ENCODE data around the gene TMEM19.
A peak's percentile ranks its signal among the peaks of the same experiment; 100 is the strongest.

TMEM19 gene

DNA sequence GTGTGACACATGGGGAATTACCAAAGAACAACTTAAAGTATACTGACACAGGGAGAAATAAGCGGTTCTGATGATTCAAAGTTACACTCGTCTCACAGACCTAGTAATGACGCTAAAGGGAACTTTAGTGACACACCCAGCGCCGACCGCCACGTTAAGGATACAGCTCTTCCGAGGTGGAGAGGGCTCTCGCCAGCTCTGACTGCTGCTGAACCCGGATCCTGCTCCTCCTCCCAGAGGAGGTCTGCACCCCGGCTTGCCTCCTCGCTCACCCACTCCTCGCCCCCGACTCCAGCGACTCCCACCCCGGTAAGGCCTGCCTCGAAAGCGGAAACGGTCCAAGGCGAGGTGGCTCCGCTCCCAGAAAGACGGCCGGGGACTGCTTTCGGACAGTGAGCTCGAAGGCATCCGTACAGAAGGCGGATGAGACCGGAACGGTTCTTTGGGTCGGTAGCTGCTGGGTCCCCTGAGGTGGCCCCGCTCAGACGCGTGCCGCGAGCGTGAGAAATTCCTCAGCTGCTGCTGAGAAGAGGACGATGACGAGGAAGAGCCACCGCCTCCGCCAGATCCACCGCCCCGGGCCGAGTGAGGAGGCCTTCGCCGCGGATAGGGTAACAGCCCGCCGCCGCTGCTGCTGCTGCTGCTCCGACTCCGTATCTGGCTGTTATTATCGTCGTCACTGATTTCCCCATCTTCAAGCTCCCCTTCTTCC, 22.9 kb upstream of the TMEM19 start:
- Histone ChIP-seq H3K4ac (ENCODE audit: low read depth, low read length) (no peak overlapping the region), H4K8ac (ENCODE audit: low read depth, low read length) (no peak overlapping the region), H3K4me2 (ENCODE audit: low read length) (peak overlapping the region; percentile 49), H3K9ac (ENCODE audit: low read length) (peak overlapping the region; percentile 99), H3K23ac (ENCODE audit: low read length) (no peak overlapping the region), H2AK5ac (ENCODE audit: low read length) (no peak overlapping the region), H3K27me3 (ENCODE audit: insufficient read depth, low read length, poor library complexity) (no peaks in the 10 kb centered on the region), H3K4me1 (ENCODE audit: control insufficient read depth, low read depth, low read length) (peaks cover 2% of the 10 kb centered on the region), H3K79me2 (ENCODE audit: control insufficient read depth, insufficient read depth, low read length) (peaks cover 25% of the 10 kb centered on the region), H3K27ac (ENCODE audit: low read depth, low read length) (peak overlapping the region; percentile 72), H2BK15ac (replicated peaks; ENCODE audit: low read depth) (no peak overlapping the region), H3K79me1 (ENCODE audit: low read length) (peaks cover 2% of the 10 kb centered on the region), H3K18ac (ENCODE audit: low read length) (no peak overlapping the region), H2BK120ac (ENCODE audit: low read depth, low read length) (no peak overlapping the region), H3K56ac (ENCODE audit: low read length) (peak overlapping the region; percentile 99), H4K5ac (ENCODE audit: low read length) (no peak overlapping the region), H2BK5ac (ENCODE audit: low read length) (no peak overlapping the region), H3K36me3 (ENCODE audit: control insufficient read depth, insufficient read depth, low read length) (no peaks in the 10 kb centered on the region), H3K4me3 (ENCODE audit: low read length) (peak overlapping the region; percentile 97)
- no CpG with 5 or more reads among the region's 53 CpGs for WGBS (ENCODE audit: extremely low coverage, insufficient coverage, low lambda C conversion rate)
- DNase-seq: peak; percentile 82

DNA sequence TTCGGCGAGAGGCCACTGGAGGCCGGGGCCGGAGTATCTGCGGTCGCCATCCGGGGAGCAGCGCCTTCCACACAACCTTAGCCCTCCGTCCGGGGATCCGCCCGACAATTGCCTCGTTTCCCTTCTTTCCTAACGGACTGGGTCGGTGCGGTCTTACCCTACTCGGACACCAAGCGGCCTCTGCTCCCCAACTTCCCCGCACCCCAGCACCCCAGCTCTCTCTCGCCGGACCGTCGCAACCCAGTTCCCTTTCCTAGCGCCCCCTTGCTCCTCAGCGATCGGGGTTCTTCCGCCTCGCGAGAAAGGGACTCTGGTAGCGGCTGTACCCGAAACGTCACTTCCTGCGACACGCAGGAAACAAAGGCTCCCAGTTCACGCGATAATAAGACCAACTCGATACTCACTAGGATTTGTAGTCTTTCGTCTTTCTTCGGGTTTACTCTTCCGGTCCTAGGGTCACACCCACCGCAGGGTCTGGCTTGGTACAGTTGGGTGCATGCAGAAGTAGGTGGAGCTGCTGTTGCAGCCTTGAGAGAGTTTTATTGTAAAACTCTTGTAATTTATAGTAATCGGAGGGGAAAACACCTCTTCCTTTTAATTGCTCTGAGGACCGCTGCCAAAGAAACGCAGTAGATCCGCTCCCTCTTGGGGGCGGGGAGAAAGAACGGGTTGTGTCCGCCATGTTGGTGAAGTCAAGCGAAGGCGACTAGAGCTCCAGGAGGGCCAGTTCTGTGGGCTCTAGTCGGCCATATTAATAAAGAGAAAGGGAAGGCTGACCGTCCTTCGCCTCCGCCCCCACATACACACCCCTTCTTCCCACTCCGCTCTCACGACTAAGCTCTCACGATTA, 22.1 kb upstream of the TMEM19 start, which contains the start of the genes THAP2 and ZFC3H1:
Gene THAP2 (plus strand): TSS at position 741 of the 850 bp plus-strand sequence. CDS start 209 bp downstream, outside the sequence.
Gene ZFC3H1 (minus strand): TSS at position 288 of the 850 bp plus-strand sequence. CDS start 238 bp downstream, at position 50.
- Histone ChIP-seq H2BK15ac (replicated peaks; ENCODE audit: low read depth) (no peak within 1 kb of the TSS), H3K23ac (ENCODE audit: low read length) (peak within 1 kb of the TSS; percentile 32), H3K4ac (ENCODE audit: low read depth, low read length) (peak within 1 kb of the TSS; percentile 22), H3K18ac (ENCODE audit: low read length) (peak within 1 kb of the TSS; percentile 65), H4K8ac (ENCODE audit: low read depth, low read length) (no peak within 1 kb of the TSS), H3K79me2 (ENCODE audit: control insufficient read depth, insufficient read depth, low read length) (peaks cover 25% of the 10 kb centered on the region), H4K5ac (ENCODE audit: low read length) (peak within 1 kb of the TSS; percentile 35), H2BK120ac (ENCODE audit: low read depth, low read length) (no peak within 1 kb of the TSS), H3K27ac (ENCODE audit: low read depth, low read length) (peak within 1 kb of the TSS; percentile 87), H3K4me3 (ENCODE audit: low read length) (peak within 1 kb of the TSS; percentile 97), H2BK5ac (ENCODE audit: low read length) (peak within 1 kb of the TSS; percentile 68), H3K36me3 (ENCODE audit: control insufficient read depth, insufficient read depth, low read length) (no peaks in the 10 kb centered on the region), H3K79me1 (ENCODE audit: low read length) (peaks cover 2% of the 10 kb centered on the region), H3K27me3 (ENCODE audit: insufficient read depth, low read length, poor library complexity) (no peaks in the 10 kb centered on the region), H2AK5ac (ENCODE audit: low read length) (peak within 1 kb of the TSS; percentile 20), H3K56ac (ENCODE audit: low read length) (peak within 1 kb of the TSS; percentile 99), H3K4me2 (ENCODE audit: low read length) (peak within 1 kb of the TSS; percentile 49), H3K4me1 (ENCODE audit: control insufficient read depth, low read depth, low read length) (peaks cover 2% of the 10 kb centered on the region), H3K9ac (ENCODE audit: low read length) (peak within 1 kb of the TSS; percentile 99)
- peak; percentile 100 for DNase-seq
- WGBS (ENCODE audit: extremely low coverage, insufficient coverage, low lambda C conversion rate): no CpG with 5 or more reads among the region's 57 CpGs

DNA sequence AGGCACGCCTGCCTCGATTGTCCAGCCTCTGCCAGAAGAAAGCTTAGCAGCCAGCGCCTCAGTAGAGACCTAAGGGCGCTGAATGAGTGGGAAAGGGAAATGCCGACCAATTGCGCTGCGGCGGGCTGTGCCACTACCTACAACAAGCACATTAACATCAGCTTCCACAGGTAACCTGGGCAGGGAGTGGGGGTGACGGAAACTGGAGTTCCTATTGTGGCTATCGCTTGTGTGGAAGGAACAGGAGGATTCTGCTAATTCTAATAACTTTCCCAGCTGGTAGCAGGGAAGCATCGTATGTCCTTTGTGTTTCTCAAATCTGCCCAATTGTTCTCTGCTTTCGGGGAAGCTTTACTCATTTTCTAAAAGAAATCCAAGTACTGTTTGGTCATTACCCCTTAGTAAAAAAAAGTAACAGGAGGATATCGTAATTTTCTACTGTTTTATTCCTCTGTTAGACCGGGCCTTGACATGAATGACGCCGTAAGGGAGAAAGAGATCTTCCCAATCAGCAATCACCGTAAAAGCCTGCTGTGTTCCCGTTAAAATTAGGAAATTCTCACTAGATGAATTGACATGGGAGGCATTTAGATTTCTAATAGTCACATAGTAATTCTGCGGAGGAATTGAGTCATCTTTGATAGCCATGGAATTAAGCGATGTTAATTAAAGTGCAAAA, 21.3 kb upstream of the TMEM19 start:
- Histone ChIP-seq H3K9ac (ENCODE audit: low read length) (peak overlapping the region; percentile 93), H3K4ac (ENCODE audit: low read depth, low read length) (peak overlapping the region; percentile 22), H3K27ac (ENCODE audit: low read depth, low read length) (peak overlapping the region; percentile 87)

DNA sequence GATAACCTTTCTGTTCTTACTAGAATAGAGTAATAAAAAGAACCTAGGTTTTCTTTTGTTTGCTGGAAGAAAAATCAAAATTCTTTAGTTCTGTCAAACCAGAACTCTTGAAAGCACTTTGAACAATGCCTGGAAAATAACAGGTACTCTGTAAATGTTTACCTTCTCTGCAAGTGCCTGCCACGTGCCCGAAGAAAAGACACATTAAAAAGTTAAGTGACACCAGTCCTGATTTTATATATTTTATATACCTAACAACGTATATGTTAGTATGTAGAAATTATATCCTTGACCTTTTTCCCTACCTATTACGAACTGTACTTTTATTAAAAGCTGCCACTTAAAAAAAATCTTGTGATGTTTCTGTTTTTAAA, 20.8 kb upstream of the TMEM19 start:
- peak overlapping the region; percentile 12 for H3K4me3 ChIP-seq (ENCODE audit: low read length)
- no peak overlapping the region for H3K23ac ChIP-seq (ENCODE audit: low read length)
- H2AK5ac ChIP-seq (ENCODE audit: low read length): no peak overlapping the region
- H4K8ac ChIP-seq (ENCODE audit: low read depth, low read length): no peak overlapping the region
- no peak overlapping the region for H3K4me2 ChIP-seq (ENCODE audit: low read length)
- DNase-seq: no peak
- no peak overlapping the region for H4K5ac ChIP-seq (ENCODE audit: low read length)
- peaks cover 2% of the 10 kb centered on the region for H3K4me1 ChIP-seq (ENCODE audit: control insufficient read depth, low read depth, low read length)
- H3K18ac ChIP-seq (ENCODE audit: low read length): no peak overlapping the region
- no peak overlapping the region for H2BK15ac ChIP-seq (replicated peaks; ENCODE audit: low read depth)
- H2BK5ac ChIP-seq (ENCODE audit: low read length): no peak overlapping the region
- no peak overlapping the region for H3K4ac ChIP-seq (ENCODE audit: low read depth, low read length)
- H3K56ac ChIP-seq (ENCODE audit: low read length): no peak overlapping the region
- peaks cover 2% of the 10 kb centered on the region for H3K79me1 ChIP-seq (ENCODE audit: low read length)
- H3K79me2 ChIP-seq (ENCODE audit: control insufficient read depth, insufficient read depth, low read length): peaks cover 25% of the 10 kb centered on the region
- no peak overlapping the region for H2BK120ac ChIP-seq (ENCODE audit: low read depth, low read length)
- WGBS (ENCODE audit: extremely low coverage, insufficient coverage, low lambda C conversion rate): no CpG with 5 or more reads among the region's 4 CpGs
- H3K9ac ChIP-seq (ENCODE audit: low read length): peak overlapping the region; percentile 56
- no peak overlapping the region for H3K27ac ChIP-seq (ENCODE audit: low read depth, low read length)
- H3K27me3 ChIP-seq (ENCODE audit: insufficient read depth, low read length, poor library complexity): no peaks in the 10 kb centered on the region
- no peaks in the 10 kb centered on the region for H3K36me3 ChIP-seq (ENCODE audit: control insufficient read depth, insufficient read depth, low read length)

More for the DNA sequence above, 21.3 kb upstream of the TMEM19 start:
- Histone ChIP-seq H3K56ac (ENCODE audit: low read length) (peak overlapping the region; percentile 99), H2BK15ac (replicated peaks; ENCODE audit: low read depth) (no peak overlapping the region), H3K23ac (ENCODE audit: low read length) (peak overlapping the region; percentile 32), H3K4me1 (ENCODE audit: control insufficient read depth, low read depth, low read length) (peaks cover 2% of the 10 kb centered on the region), H3K27me3 (ENCODE audit: insufficient read depth, low read length, poor library complexity) (no peaks in the 10 kb centered on the region), H3K79me2 (ENCODE audit: control insufficient read depth, insufficient read depth, low read length) (peaks cover 25% of the 10 kb centered on the region), H3K36me3 (ENCODE audit: control insufficient read depth, insufficient read depth, low read length) (no peaks in the 10 kb centered on the region), H3K18ac (ENCODE audit: low read length) (peak overlapping the region; percentile 65), H4K5ac (ENCODE audit: low read length) (peak overlapping the region; percentile 35), H4K8ac (ENCODE audit: low read depth, low read length) (no peak overlapping the region), H2BK120ac (ENCODE audit: low read depth, low read length) (no peak overlapping the region), H2AK5ac (ENCODE audit: low read length) (peak overlapping the region; percentile 20), H3K79me1 (ENCODE audit: low read length) (peaks cover 2% of the 10 kb centered on the region), H3K4me3 (ENCODE audit: low read length) (peak overlapping the region; percentile 86), H3K4me2 (ENCODE audit: low read length) (peak overlapping the region; percentile 47), H2BK5ac (ENCODE audit: low read length) (peak overlapping the region; percentile 68)
- no CpG with 5 or more reads among the region's 20 CpGs for WGBS (ENCODE audit: extremely low coverage, insufficient coverage, low lambda C conversion rate)
- no peak for DNase-seq

DNA sequence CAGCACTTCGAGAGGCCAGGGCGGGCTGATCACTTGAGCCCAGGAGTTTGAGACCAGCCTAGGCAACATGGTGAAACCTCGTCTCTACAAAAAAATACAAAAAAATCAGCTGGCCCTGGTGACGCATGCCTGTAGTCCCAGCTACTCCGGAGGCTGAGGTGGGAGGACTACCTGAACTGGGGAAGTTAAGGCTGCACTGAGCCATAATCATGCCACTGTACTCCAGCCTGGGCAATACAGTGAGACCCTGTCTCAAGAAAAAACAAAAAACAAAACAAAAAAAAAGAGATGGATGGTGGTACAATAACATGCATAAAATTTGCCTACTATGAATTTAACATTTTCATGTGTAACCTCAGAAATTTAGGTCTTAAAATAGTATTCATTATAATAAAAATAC, 19.6 kb upstream of the TMEM19 start:
- Histone ChIP-seq H3K9ac (ENCODE audit: low read length) (no peak overlapping the region), H3K79me2 (ENCODE audit: control insufficient read depth, insufficient read depth, low read length) (peaks cover 24% of the 10 kb centered on the region), H4K8ac (ENCODE audit: low read depth, low read length) (no peak overlapping the region), H3K27ac (ENCODE audit: low read depth, low read length) (no peak overlapping the region), H2BK120ac (ENCODE audit: low read depth, low read length) (no peak overlapping the region), H3K18ac (ENCODE audit: low read length) (no peak overlapping the region), H4K5ac (ENCODE audit: low read length) (no peak overlapping the region), H3K4me3 (ENCODE audit: low read length) (no peak overlapping the region), H3K27me3 (ENCODE audit: insufficient read depth, low read length, poor library complexity) (no peaks in the 10 kb centered on the region), H2AK5ac (ENCODE audit: low read length) (no peak overlapping the region), H3K79me1 (ENCODE audit: low read length) (peaks cover 2% of the 10 kb centered on the region), H2BK15ac (replicated peaks; ENCODE audit: low read depth) (no peak overlapping the region), H3K4me2 (ENCODE audit: low read length) (no peak overlapping the region), H3K36me3 (ENCODE audit: control insufficient read depth, insufficient read depth, low read length) (no peaks in the 10 kb centered on the region), H3K4ac (ENCODE audit: low read depth, low read length) (no peak overlapping the region), H3K56ac (ENCODE audit: low read length) (no peak overlapping the region), H3K23ac (ENCODE audit: low read length) (no peak overlapping the region), H2BK5ac (ENCODE audit: low read length) (no peak overlapping the region), H3K4me1 (ENCODE audit: control insufficient read depth, low read depth, low read length) (peaks cover 2% of the 10 kb centered on the region)
- WGBS (ENCODE audit: extremely low coverage, insufficient coverage, low lambda C conversion rate): no CpG with 5 or more reads among the region's 5 CpGs
- DNase-seq: no peak
